ENCODE measurements around the gene IL31RA.

DNA sequence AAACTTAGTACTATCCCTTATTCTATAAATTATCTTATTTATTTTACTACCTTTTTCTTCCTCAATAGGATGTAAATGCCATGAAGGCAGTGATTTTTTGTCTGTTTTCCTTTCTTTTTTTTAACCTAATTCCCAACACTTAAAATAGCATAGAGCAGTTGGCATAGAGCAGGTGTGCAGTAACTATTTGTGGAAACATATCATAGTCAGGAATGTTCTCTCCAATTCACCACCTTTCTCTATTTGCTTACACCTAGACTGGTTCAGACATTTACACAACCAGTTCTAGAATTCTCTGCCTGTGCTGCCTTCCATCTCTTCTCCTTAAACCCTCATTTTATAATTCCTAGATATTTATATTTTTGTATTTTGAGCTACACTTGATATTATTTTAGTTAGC lies 49.6 kb downstream of the IL31RA start:
- TF ChIP-seq, protein P1, sequence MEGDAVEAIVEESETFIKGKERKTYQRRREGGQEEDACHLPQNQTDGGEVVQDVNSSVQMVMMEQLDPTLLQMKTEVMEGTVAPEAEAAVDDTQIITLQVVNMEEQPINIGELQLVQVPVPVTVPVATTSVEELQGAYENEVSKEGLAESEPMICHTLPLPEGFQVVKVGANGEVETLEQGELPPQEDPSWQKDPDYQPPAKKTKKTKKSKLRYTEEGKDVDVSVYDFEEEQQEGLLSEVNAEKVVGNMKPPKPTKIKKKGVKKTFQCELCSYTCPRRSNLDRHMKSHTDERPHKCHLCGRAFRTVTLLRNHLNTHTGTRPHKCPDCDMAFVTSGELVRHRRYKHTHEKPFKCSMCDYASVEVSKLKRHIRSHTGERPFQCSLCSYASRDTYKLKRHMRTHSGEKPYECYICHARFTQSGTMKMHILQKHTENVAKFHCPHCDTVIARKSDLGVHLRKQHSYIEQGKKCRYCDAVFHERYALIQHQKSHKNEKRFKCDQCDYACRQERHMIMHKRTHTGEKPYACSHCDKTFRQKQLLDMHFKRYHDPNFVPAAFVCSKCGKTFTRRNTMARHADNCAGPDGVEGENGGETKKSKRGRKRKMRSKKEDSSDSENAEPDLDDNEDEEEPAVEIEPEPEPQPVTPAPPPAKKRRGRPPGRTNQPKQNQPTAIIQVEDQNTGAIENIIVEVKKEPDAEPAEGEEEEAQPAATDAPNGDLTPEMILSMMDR (conservative IDR thresholded peaks at IDR 0.05; ENCODE audit: low read depth, low read length), result no peak
- TF ChIP-seq EZH2 (IDR thresholded peaks at IDR 0.05; ENCODE audit: borderline replicate concordance, low read depth, low read length, poor library complexity, severe bottlenecking), result no peak
